Stomach smooth muscle (tissue), 2 donors: ENCODE data around the gene ATOSA.

Experiments
- H3K27ac ChIP-seq: one replicate; pipeline ENCODE4 v1.7.0; 2013; ENCODE audit warnings: mild to moderate bottlenecking, low read length, inconsistent platforms
- H3K27me3 ChIP-seq, 2 donors: one replicate each; pipeline ENCODE4 v1.7.0; 2013; ENCODE audit warnings: low read length in 2 of 2; ENCODE audit not compliant: insufficient read depth in 2 of 2, control insufficient read depth in 1 of 2
- H3K36me3 ChIP-seq, 2 donors: one replicate each; pipeline ENCODE4 v1.7.0; 2013; ENCODE audit warnings: low read length in 2 of 2; ENCODE audit not compliant: control insufficient read depth in 2 of 2, insufficient read depth in 2 of 2
- H3K4me1 ChIP-seq: one replicate; pipeline ENCODE4 v1.7.0; 2013; ENCODE audit warnings: low read length; ENCODE audit not compliant: control insufficient read depth, insufficient read depth
- H3K4me3 ChIP-seq, 2 donors: one replicate each; pipeline ENCODE4 v1.7.0; 2013; ENCODE audit warnings: low read length in 2 of 2
- H3K9ac ChIP-seq, 2 donors: one replicate each; pipeline ENCODE4 v1.7.0; 2013; ENCODE audit warnings: low read length in 2 of 2, mild to moderate bottlenecking in 1 of 2
- H3K9me3 ChIP-seq, 2 donors: one replicate each; pipeline ENCODE4 v1.7.0; 2013; ENCODE audit warnings: low read length in 2 of 2; ENCODE audit not compliant: control insufficient read depth in 2 of 2
- donor health status: healthy.
- donor health status: Pancreatic carcinoma.

The ATOSA gene

DNA sequence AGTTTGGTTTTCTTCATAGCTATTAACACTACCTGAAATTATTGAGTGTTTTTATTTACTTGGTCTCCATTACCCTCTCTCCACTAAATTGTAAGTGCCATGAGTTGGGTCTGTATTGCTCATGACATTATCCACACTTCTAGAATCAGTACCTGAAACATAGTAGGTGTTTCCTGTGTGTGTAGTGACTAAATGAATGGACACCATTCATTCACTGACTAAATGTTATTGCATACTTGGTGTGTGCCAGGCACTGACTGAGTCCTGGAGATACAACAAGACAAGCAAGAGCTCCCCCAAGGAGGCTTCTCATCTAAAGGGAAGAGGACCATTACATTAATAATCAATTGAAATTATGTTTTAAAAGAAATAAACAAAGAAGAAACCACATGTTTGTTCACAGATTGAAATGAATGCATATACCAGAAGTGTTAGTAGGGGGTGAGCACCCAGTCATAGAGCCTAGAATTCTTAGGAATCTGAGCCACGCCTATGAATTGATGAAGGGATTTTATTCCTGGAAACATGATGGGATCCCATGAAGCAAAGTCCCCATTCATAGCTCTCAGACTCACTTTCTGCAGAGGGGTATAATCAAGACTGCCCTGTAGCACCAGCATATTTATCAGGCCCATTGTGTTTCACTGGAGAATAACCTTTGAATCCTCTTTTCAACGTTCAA is 31.7 kb upstream of the ATOSA start:
- Histone ChIP-seq H3K27ac (no peak overlapping the region), H3K27me3 (no peaks in the 10 kb centered on the region), H3K36me3 (no peaks in the 10 kb centered on the region), H3K4me1 (no peaks in the 10 kb centered on the region), H3K9ac (no peak overlapping the region), H3K4me3 (no peak overlapping the region), H3K9me3 (no peaks in the 10 kb centered on the region)

DNA sequence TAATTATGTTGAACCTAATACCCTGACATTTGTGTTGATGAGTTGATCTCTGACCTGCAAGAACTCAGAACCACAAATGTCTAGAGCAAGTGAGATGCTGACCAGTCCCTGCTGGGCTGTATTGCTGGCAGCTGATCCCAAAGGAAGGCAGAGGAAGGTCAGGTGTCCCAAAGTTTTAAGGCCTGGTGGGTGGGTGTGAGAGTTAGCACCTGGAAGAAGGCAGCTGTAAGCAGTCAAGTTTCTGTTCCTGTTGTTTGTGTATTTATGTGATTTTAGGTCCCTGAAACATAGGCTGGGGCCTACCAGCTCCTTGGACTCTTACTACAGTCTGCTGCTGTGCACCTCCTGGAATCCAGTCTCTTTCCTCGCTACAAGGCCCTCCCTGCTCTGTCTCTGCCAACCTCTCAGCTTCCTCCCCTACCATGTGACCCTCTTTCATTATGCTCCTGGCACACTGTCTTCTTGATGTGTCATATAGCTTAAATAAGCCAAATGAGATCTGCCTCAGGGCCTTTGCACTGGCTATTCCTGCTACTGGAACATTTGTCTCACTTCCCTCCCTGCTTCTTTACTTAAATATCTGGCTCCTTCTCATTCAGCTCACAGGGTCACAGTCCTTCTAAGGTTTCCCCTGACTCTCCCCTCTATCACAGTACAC is 31.0 kb upstream of the ATOSA start:
- H3K4me1 ChIP-seq, result no peaks in the 10 kb centered on the region
- no peaks in the 10 kb centered on the region for H3K27me3 ChIP-seq
- no peak overlapping the region for H3K27ac ChIP-seq
- no peaks in the 10 kb centered on the region for H3K36me3 ChIP-seq
- no peaks in the 10 kb centered on the region for H3K9me3 ChIP-seq
- H3K9ac ChIP-seq, result no peak overlapping the region
- no peak overlapping the region for H3K4me3 ChIP-seq

DNA sequence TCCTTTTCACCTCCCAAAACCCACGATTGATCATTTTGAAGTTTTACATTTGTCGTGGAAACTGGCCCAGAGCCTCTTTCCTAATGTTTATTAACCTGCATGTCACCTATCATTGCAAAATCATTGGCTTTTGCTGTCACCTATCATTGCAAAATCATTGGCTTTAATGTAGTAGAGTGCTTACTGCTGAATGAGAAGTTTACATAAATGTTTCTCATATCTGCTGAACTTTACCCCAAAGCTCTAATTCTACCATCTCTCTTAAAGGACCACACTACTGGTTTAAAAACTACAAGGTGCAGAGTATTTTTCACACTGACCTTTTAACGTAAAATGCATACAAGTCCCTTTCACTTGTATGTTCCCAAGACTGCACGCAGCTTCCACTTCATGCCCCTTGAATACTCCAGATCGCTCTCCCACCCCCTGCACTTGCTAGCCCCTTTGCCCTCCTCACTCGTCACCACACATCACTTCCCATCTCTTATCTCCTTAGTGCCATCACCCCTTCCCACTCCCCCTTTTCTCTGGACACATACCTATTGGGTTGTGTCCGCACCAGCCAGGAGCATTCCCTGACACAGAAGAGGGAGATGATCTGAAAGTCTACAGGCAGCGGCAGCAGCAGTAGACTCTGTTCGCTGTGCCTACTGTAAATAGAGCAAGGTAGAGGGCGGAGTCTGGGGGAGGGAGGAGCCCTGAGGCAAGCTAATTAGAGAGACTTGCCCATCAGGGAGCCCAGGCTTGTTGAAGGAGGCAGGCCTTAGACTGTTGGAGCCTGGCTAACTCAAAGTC is 30.2 kb upstream of the ATOSA start:
- H3K27ac ChIP-seq, result no peak overlapping the region
- no peaks in the 10 kb centered on the region for H3K36me3 ChIP-seq
- H3K4me1 ChIP-seq, result no peaks in the 10 kb centered on the region
- no peak overlapping the region for H3K4me3 ChIP-seq
- no peaks in the 10 kb centered on the region for H3K27me3 ChIP-seq
- H3K9me3 ChIP-seq, result no peaks in the 10 kb centered on the region
- no peak overlapping the region for H3K9ac ChIP-seq

DNA sequence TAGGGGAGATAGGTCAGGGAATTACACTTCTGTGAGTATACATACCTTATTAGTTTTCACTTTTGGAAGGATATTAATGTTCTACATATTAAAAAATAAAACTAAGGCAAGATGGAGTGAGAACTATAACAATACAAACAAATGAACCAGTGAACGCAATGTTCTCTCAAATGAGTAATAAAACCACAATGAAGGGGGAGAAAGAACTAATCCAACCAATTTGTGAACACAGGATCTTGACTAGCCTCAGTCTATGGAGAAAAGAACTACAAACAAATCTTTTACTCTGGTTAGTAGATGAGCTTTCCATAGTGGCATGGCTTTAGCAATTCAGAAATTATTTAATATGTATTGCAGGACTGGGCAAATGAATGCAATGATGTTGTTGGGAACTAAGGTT is 26.9 kb upstream of the ATOSA start:
- H3K27me3 ChIP-seq, result no peaks in the 10 kb centered on the region
- H3K9ac ChIP-seq, result no peak overlapping the region
- no peak overlapping the region for H3K27ac ChIP-seq
- no peaks in the 10 kb centered on the region for H3K4me1 ChIP-seq
- H3K4me3 ChIP-seq, result no peak overlapping the region
- H3K9me3 ChIP-seq, result no peaks in the 10 kb centered on the region
- H3K36me3 ChIP-seq, result no peaks in the 10 kb centered on the region

DNA sequence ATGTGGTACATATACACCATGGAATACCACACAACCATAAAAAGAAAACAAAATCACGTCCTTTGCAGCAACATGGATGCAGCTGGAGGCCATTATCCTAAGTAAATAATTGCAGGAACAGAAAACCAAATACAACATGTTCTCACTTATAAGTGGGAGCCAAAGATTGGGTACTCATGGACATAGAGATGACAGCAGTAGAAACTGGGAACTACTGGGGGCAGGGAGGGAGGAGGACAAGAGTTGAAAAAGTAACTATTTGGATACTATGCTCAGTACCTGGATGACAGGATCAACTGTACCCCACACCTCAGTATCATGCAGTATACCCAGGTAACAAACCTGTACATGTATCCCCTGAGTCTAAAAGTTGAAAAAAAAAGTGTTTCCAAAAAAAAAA is 23.2 kb upstream of the ATOSA start:
- Histone ChIP-seq H3K4me3 (no peak overlapping the region), H3K27me3 (no peaks in the 10 kb centered on the region), H3K9ac (no peak overlapping the region), H3K27ac (no peak overlapping the region), H3K9me3 (no peaks in the 10 kb centered on the region), H3K4me1 (no peaks in the 10 kb centered on the region), H3K36me3 (no peaks in the 10 kb centered on the region)

DNA sequence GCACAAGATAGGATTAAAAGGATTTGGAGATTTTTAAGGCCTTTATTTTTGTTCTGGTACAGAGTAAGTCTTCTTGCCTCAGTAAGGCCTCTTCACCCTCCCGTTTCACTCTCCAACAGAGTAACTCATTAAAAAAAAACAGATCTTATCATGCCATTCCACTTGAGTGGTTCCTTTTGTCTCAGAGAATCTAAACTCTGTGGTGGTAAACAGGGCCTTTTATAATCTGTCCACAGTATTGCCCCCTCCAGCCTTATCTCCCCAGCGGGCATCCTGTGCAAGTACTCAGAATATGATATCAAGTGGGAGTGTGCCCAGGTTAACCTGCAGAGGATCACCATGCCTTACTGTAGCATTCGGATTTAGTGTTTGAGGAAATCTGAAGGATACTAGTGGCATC is 20.3 kb upstream of the ATOSA start:
- H3K4me1 ChIP-seq, result no peaks in the 10 kb centered on the region
- H3K9ac ChIP-seq, result no peak overlapping the region
- no peaks in the 10 kb centered on the region for H3K9me3 ChIP-seq
- H3K27ac ChIP-seq, result no peak overlapping the region
- H3K27me3 ChIP-seq, result no peaks in the 10 kb centered on the region
- H3K4me3 ChIP-seq, result no peak overlapping the region
- H3K36me3 ChIP-seq, result no peaks in the 10 kb centered on the region

DNA sequence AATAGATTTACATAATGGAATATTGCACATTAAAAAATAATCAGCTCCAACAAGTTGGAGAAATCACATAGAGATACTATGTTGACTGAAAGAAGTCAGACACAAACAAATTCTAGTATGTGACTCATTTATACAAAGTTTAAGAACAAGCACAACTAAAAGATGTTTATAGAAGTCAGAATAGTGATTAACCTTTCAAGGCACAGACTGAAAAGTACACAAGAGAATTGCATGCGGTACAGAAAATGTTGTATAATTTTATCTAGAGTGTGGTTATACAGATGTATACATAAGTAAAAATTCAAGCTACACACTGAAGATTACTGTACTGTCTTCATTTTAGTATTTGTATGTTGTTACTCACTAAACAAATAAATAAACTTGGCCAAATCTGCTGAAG is 19.3 kb upstream of the ATOSA start:
- Histone ChIP-seq H3K27me3 (no peaks in the 10 kb centered on the region), H3K4me3 (no peak overlapping the region), H3K4me1 (no peaks in the 10 kb centered on the region), H3K9me3 (no peaks in the 10 kb centered on the region), H3K36me3 (no peaks in the 10 kb centered on the region), H3K9ac (no peak overlapping the region), H3K27ac (no peak overlapping the region)

DNA sequence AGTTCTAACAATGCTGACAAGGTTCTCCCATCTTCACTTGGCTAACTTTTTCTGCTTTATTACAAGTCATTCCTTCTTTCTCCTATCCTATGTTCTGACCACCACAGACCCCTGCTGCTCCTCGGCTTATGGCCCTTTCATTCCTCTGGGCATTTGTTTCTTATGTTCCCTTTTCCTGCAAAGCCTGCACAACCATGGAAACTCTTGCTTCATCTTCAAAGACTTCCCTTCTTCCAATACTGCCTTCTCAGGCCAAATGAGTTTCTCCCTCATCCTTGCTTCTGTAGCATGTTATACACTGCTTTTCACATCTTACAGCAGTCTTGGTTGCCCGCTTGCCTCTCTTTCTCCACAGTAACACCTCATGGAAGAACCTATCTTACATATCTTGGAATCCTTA is 17.9 kb upstream of the ATOSA start:
- Histone ChIP-seq H3K27ac (no peak overlapping the region), H3K9ac (no peak overlapping the region), H3K36me3 (no peaks in the 10 kb centered on the region), H3K4me3 (no peak overlapping the region), H3K9me3 (no peaks in the 10 kb centered on the region), H3K4me1 (no peaks in the 10 kb centered on the region), H3K27me3 (no peaks in the 10 kb centered on the region)

DNA sequence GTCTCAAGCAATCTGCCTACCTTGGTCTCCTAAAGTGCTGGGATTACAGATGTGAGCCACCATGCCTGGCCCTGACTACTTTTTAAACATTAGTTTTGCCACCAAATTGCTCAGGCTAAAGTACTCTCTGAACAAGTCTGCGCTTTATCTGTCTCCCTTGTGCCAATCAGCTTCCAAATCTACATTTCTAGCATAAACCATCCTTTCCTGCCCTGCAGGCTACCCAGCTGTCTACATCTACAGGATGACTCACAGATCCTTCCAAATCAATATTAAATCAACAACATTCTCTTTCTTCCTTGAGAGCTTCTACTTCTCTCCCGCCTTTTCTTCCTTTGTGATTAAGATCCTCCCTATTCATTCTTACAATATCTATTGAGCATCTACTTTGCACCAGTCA is 16.0 kb upstream of the ATOSA start:
- no peaks in the 10 kb centered on the region for H3K27me3 ChIP-seq
- H3K27ac ChIP-seq, result no peak overlapping the region
- H3K4me1 ChIP-seq, result no peaks in the 10 kb centered on the region
- no peaks in the 10 kb centered on the region for H3K9me3 ChIP-seq
- no peaks in the 10 kb centered on the region for H3K36me3 ChIP-seq
- H3K4me3 ChIP-seq, result no peak overlapping the region
- no peak overlapping the region for H3K9ac ChIP-seq

DNA sequence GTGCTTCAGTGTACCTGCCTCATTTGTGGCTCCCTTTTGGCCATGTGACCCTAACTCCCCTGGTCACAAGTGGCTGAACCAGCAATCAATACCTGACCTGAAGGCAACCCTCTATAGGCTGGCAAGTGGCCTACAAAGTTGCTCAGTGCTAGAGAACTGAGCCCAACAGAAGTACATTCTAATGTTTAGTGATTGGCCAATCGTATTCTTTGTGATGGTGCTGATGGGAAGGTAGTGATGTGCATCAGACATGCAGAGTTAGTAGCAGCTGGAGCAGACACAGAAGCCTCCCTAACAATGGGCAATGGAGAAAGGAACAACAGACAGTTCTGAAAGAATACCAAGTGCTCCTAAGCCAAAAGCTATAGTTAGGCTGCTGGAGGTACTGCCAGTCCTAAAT is 10.4 kb upstream of the ATOSA start:
- Histone ChIP-seq H3K9ac (no peak overlapping the region), H3K4me3 (no peak overlapping the region), H3K36me3 (no peaks in the 10 kb centered on the region), H3K9me3 (no peaks in the 10 kb centered on the region), H3K27ac (no peak overlapping the region), H3K4me1 (no peaks in the 10 kb centered on the region), H3K27me3 (no peaks in the 10 kb centered on the region)

DNA sequence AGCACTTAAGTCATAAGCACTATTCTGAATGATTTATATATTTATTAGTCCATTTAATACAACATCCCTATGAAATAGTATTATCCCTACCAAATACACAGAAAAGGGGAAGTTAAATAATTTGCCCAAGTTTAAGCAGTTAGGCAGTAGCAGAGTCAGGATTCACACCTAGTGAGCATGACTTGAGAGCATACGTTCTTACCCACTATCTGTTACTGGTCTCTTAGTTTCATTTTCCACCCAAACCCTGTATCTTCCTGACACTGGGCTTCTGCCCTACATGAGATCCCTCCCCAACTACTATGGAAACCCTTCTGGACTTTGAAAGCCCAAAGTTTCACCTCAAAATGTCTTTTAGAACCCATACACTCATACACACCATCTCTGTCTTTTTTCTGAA is 4.4 kb upstream of the ATOSA start:
- Histone ChIP-seq H3K36me3 (no peaks in the 10 kb centered on the region), H3K4me3 (no peak overlapping the region), H3K27me3 (no peaks in the 10 kb centered on the region), H3K9ac (no peak overlapping the region), H3K9me3 (no peaks in the 10 kb centered on the region), H3K4me1 (no peaks in the 10 kb centered on the region), H3K27ac (no peak overlapping the region)
